GM10266 (cell line): Measurements from ENCODE around the gene WWOX.

Experiments used
- DNase-seq: peaks from one replicate; pipeline ENCODE4 v3.0.0; 2012; ENCODE audit errors: extremely low spot score
- TF ChIP-seq, protein P1 (sequence below): IDR thresholded peaks from 2 replicates; pipeline ENCODE4 v1.5.1; 2012; ENCODE audit warnings: mild to moderate bottlenecking, low read depth; ENCODE audit not compliant: control insufficient read depth, insufficient read depth; ENCODE audit errors: missing control alignments

WWOX gene

DNA sequence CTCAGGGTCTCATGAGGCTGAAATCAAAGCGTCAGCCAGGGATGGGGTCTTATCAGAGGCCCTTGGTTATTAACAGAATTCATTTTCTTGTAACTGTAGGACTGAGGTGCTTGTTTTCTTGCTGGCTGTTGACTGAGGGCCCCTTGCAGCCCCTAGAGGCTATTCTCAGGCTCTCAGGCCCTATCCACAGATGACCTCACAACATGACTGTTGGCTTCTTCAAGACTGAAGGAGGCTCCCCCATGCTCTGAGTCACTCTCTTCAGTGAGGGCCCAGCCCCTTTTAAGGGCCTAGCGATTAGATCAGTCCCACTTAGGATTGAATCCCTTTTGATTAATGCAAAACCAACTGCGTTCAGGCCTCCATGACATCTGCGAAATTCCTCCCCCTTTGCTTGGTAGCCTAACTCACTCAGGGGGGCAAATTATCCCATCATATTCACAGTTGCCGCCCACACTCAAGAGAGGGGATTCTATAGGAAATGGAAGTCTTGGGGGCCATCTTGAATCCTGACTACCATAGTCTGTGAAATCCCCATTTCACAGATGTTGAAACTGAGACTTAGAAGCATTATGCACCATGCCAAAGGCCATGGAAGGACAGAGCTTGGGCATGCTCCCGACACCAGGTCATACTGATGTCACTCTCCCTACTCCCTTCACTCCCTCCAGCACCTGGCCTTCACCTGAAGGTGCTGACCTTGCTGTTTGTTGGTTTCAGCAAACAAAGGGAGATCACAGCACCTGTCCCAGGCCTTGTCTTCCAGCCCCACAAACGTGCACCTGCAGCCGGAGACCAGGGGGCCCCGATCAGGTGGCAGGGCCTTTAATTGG, 908.8 kb downstream of the WWOX start:
- TF ChIP-seq, protein P1, sequence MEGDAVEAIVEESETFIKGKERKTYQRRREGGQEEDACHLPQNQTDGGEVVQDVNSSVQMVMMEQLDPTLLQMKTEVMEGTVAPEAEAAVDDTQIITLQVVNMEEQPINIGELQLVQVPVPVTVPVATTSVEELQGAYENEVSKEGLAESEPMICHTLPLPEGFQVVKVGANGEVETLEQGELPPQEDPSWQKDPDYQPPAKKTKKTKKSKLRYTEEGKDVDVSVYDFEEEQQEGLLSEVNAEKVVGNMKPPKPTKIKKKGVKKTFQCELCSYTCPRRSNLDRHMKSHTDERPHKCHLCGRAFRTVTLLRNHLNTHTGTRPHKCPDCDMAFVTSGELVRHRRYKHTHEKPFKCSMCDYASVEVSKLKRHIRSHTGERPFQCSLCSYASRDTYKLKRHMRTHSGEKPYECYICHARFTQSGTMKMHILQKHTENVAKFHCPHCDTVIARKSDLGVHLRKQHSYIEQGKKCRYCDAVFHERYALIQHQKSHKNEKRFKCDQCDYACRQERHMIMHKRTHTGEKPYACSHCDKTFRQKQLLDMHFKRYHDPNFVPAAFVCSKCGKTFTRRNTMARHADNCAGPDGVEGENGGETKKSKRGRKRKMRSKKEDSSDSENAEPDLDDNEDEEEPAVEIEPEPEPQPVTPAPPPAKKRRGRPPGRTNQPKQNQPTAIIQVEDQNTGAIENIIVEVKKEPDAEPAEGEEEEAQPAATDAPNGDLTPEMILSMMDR, result no peak
- no peak for DNase-seq

DNA sequence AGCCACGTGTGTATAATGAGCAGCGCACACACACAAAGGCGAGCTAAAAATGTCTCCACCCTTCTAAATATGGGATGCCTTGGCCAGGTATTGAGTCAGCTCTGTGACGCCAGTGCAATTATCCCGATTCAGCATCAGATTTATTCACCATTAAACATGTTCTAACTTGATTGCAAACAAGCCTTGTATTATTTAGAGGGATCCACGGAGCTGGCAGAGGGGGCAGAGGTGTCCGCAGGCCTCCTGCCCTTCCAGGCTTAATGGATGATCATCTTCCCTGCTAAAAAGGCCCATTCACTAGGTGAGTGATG, 909.4 kb downstream of the WWOX start:
- DNase-seq, result no peak
- TF ChIP-seq, protein P1, result no peak

DNA sequence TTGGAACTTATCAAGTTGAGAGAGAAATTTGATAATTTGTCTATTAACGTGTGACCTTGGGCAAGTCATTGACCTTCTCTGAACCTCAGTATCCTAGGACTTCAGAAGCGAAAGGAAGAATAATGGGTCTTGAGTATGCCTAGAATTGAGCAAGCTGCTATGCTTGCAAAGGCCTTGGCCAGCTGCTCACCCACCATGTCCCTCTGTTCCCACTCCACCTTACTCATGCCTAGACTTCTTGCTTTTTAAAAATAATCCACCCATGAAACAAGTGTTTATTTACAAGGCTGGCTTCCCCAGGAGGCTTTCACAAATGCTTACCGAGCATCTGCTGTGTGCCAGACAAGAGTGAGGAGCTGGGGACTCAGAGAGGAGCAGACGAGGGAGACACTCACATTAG, 910.4 kb downstream of the WWOX start:
- DNase-seq, result no peak
- TF ChIP-seq, protein P1, result no peak

DNA sequence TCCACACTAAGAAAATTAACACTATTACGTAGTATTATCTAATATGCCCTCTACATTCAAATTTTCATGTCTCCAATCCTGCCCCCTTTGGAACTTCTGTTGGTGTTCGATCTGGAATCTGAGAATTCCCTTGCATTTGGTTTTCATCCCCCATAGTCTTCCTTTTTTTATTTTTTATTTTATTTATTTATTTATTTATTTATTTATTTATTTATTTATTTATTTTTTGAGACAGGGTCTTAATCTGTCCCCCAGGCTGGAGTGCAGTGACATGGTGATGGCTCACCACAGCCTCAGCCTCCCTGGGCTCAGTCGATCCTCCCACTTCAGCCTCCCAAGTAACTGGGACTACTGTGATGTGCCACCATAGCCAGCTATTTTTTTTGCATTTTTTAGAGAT, 911.8 kb downstream of the WWOX start:
- DNase-seq, result no peak
- TF ChIP-seq, protein P1, result no peak

DNA sequence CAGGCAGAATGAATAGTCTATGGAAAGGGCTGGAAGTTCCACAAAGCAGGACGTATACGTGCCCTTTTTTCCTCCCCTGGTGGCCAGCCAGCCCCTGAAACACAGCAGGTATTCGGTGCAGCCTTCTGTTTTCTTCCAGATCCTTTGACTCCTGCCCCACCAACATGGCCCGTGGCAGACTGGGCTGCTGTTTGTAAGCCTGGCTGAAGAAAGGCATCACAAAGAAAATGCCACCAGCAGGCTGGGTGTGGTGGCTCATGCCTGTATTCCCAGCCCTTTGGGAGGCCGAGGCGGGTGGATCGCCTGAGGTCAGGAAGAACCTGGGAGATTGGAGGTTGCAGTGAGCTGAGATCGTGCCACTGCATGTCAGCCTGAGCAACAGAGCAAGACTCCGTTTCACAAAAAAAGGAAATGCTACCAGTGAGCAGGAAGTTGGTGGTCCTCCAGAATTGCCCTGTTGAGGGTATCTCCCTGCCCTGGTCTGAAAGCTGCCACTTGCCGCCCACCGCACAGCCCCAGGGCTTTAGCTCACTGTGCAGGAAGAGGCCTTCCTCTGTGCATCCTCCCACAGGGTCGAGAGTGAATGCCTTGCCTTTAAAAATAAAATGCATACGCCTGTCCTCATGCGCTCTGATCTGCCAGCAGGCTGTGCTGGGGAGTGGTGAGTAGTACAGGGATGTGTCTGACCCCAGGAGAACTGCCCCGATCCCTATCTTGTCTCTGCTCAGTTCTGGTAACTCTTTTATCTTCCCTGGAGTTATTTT, 913.4 kb downstream of the WWOX start:
- no peak for DNase-seq
- TF ChIP-seq, protein P1, result no peak

DNA sequence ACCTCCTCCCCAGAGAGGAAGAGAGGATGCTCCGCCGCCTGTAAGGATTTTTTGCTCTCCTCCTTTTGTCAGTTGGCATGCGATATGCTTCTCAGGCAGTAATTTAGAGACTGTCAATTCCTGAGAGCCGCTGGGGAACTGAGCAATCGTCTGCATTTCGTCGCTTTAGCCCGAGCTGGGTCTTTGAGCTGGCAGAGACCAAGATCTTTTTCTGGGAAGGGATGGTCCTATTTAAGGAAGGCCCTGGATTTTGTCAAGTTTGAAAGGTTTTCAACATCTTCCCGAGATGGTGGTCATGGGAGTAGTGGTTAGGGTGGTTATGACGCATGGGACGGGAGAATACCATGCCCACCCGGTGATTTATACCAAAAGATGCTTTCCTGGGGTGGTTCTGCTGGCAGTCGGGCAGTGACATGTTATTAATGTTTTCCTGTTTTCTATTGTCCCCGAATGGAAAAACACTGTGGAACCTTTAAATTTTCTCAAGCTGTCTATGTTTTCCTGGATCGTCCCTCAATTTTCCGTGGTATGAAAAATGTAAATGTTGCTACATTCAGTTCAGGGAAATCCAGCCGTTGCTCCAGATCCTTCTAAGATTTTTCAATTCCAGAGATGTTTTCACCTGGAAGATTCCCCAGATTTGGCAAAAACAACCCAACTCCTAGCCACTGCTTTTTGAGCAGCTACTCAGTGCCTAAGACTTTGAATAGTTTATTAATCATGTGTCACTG, 914.6 kb downstream of the WWOX start:
- TF ChIP-seq, protein P1, result no peak
- DNase-seq, result no peak
